IMR-90 (cell line): Measurements from ENCODE around the gene TSPAN1. TPM values are rescaled to one million over a fixed set of nuclear protein-coding genes. Genes with fewer than 3 reads are reported as not detected.
A peak's percentile ranks its signal among the peaks of the same experiment; 100 is the strongest.

Experiments
- ATAC-seq: fragments of 200-7000 bp; cut with Tn5 transposase; 2 replicates; pipeline ENCODE4 v1.9.1; 2020; ENCODE audit warnings: low read depth, mild to moderate bottlenecking, moderate library complexity
- BruUV-seq: library from RNA; stranded (reverse); fragments of 400-500 nt; replicated peaks from 2 replicates; lab custom pipeline; 2021; lab: Mats Ljungman, UMichigan
- CTCF ChIA-PET: fragments of 300-600 bp; formaldehyde crosslinking; extraction: SDS; loops from one replicate; lab custom pipeline; 2021; ENCODE audit warnings: antibody characterized with exemption; lab: Yijun Ruan, JAX
- POLR2A ChIA-PET: fragments of 300-600 bp; sonication (Branson Sonifier 250); formaldehyde crosslinking; loops from one replicate; lab custom pipeline; 2022; ENCODE audit warnings: antibody characterized with exemption; ENCODE audit not compliant: unreplicated experiment; lab: Charles Lee
- DNase-seq: peaks from one replicate; pipeline ENCODE4 v3.0.0; 2013
- H2AFZ ChIP-seq: replicated peaks from 2 replicates; pipeline ENCODE3; 2013; ENCODE audit warnings: low read length, mild to moderate bottlenecking; ENCODE audit not compliant: poor library complexity
- H2AK5ac ChIP-seq: 2 replicates; pipeline ENCODE4 v1.6.1; 2013; ENCODE audit warnings: low read depth, low read length, inconsistent platforms
- H2AK9ac ChIP-seq: replicated peaks from 2 replicates; pipeline ENCODE3; 2013; ENCODE audit warnings: mild to moderate bottlenecking, low read depth, low read length, moderate library complexity; ENCODE audit not compliant: poor library complexity
- H2BK120ac ChIP-seq: 2 replicates; pipeline ENCODE4 v1.6.1; 2013; ENCODE audit warnings: low read depth, low read length, inconsistent platforms
- H2BK15ac ChIP-seq: 3 replicates; pipeline ENCODE4 v1.6.1; 2013; ENCODE audit warnings: low read depth, low read length, inconsistent platforms
- H2BK20ac ChIP-seq: 2 replicates; pipeline ENCODE4 v1.6.1; 2013; ENCODE audit warnings: low read depth, mild to moderate bottlenecking, inconsistent platforms, low read length, moderate library complexity
- H2BK5ac ChIP-seq: 2 replicates; pipeline ENCODE4 v1.6.1; 2013; ENCODE audit warnings: mild to moderate bottlenecking, low read depth, low read length, inconsistent platforms; ENCODE audit not compliant: poor library complexity, severe bottlenecking
- H3K14ac ChIP-seq: replicated peaks from 2 replicates; pipeline ENCODE4 v1.6.1; 2013; ENCODE audit warnings: low read depth, low read length, inconsistent platforms
- H3K18ac ChIP-seq: 2 replicates; pipeline ENCODE4 v1.6.1; 2013; ENCODE audit warnings: low read depth, low read length, control low read depth
- H3K23ac ChIP-seq: 2 replicates; pipeline ENCODE4 v1.6.1; 2013; ENCODE audit warnings: low read depth, low read length, inconsistent platforms
- H3K27ac ChIP-seq: 2 replicates; pipeline ENCODE4 v1.5.1; 2013; ENCODE audit warnings: mild to moderate bottlenecking, control low read depth, low read length; ENCODE audit not compliant: insufficient read depth
- H3K27me3 ChIP-seq: 2 replicates; pipeline ENCODE4 v1.6.1; 2013; ENCODE audit warnings: low read length; ENCODE audit not compliant: control insufficient read depth, insufficient read depth
- H3K36me3 ChIP-seq: 2 replicates; pipeline ENCODE4 v1.6.1; 2013; ENCODE audit warnings: low read length, mixed read lengths; ENCODE audit not compliant: control insufficient read depth, insufficient read depth
- H3K4ac ChIP-seq: 2 replicates; pipeline ENCODE4 v1.6.1; 2013; ENCODE audit warnings: low read depth, low read length, inconsistent platforms
- H3K4me1 ChIP-seq: 2 replicates; pipeline ENCODE4 v1.6.1; 2013; ENCODE audit warnings: low read length, mixed read lengths; ENCODE audit not compliant: control insufficient read depth, insufficient read depth
- H3K4me2 ChIP-seq: 2 replicates; pipeline ENCODE4 v1.6.1; 2013; ENCODE audit warnings: low read depth, mild to moderate bottlenecking, control low read depth, low read length, moderate library complexity
- H3K4me3 ChIP-seq: 2 replicates; pipeline ENCODE4 v1.5.1; 2013; ENCODE audit warnings: low read depth, mild to moderate bottlenecking, control low read depth, low read length, moderate library complexity; ENCODE audit not compliant: insufficient read depth
- H3K56ac ChIP-seq: 2 replicates; pipeline ENCODE4 v1.6.1; 2013; ENCODE audit warnings: low read length, inconsistent platforms; ENCODE audit not compliant: insufficient read depth; ENCODE audit errors: extremely low read depth
- H3K79me1 ChIP-seq, 2 experiments: 2 replicates each; pipeline ENCODE4 v1.6.1; 2013; ENCODE audit warnings: low read length in 2 of 2, inconsistent platforms in 1 of 2, low read depth in 1 of 2
- H3K9ac ChIP-seq: 2 replicates; pipeline ENCODE4 v1.6.1; 2013; ENCODE audit warnings: low read depth, low read length, control low read depth
- H3K9me1 ChIP-seq: 2 replicates; pipeline ENCODE4 v1.6.1; 2013; ENCODE audit warnings: low read length, inconsistent platforms; ENCODE audit not compliant: insufficient read depth
- H3K9me3 ChIP-seq: 2 replicates; pipeline ENCODE4 v1.6.1; 2013; ENCODE audit warnings: low read length; ENCODE audit not compliant: control insufficient read depth, insufficient read depth
- H4K20me1 ChIP-seq: 2 replicates; pipeline ENCODE4 v1.6.1; 2013; ENCODE audit warnings: low read length, inconsistent platforms; ENCODE audit not compliant: insufficient read depth
- H4K5ac ChIP-seq: 2 replicates; pipeline ENCODE4 v1.6.1; 2013; ENCODE audit warnings: mild to moderate bottlenecking, low read depth, low read length, control low read depth
- H4K8ac ChIP-seq, 2 experiments: 2 replicates each; pipeline ENCODE4 v1.6.1; 2013; ENCODE audit warnings: low read depth in 2 of 2, low read length in 2 of 2, control low read depth in 1 of 2, inconsistent platforms in 1 of 2
- H4K91ac ChIP-seq: 2 replicates; pipeline ENCODE4 v1.6.1; 2013; ENCODE audit warnings: low read depth, low read length, inconsistent platforms; ENCODE audit not compliant: insufficient read depth
- BHLHE40 ChIP-seq: fragments of 150-350 bp; IDR thresholded peaks from 2 replicates; pipeline ENCODE4 v1.6.1; 2016; ENCODE audit warnings: mild to moderate bottlenecking, low read depth, low read length
- CEBPB ChIP-seq: IDR thresholded peaks from 2 replicates; pipeline ENCODE4 v1.6.1; 2012; ENCODE audit warnings: low read depth, low read length, improper control_type of control experiment
- FOS ChIP-seq: fragments of 150-350 bp; IDR thresholded peaks from 2 replicates; pipeline ENCODE4 v1.6.1; 2016; ENCODE audit warnings: low read depth, low read length
- MAFK ChIP-seq: IDR thresholded peaks from 2 replicates; pipeline ENCODE4 v1.6.1; 2012; ENCODE audit warnings: low read depth, low read length, improper control_type of control experiment
- MAZ ChIP-seq: IDR thresholded peaks from 2 replicates; pipeline ENCODE4 v1.6.1; 2012; ENCODE audit warnings: low read depth, mild to moderate bottlenecking, low read length, improper control_type of control experiment, moderate library complexity, borderline replicate concordance
- MXI1 ChIP-seq: IDR thresholded peaks from 2 replicates; pipeline ENCODE4 v1.6.1; 2012; ENCODE audit warnings: low read depth, mild to moderate bottlenecking, low read length, moderate library complexity, borderline replicate concordance
- NFE2L2 ChIP-seq: fragments of 150-350 bp; IDR thresholded peaks from 2 replicates; pipeline ENCODE4 v1.6.1; 2016; ENCODE audit warnings: low read depth, mild to moderate bottlenecking, low read length
- POLR2A ChIP-seq: IDR thresholded peaks from 2 replicates; pipeline ENCODE4 v1.6.1; 2012; ENCODE audit warnings: mild to moderate bottlenecking, low read depth, low read length
- RAD21 ChIP-seq: IDR thresholded peaks from 2 replicates; pipeline ENCODE4 v1.6.1; 2012; ENCODE audit warnings: low read length, improper control_type of control experiment
- RCOR1 ChIP-seq: IDR thresholded peaks from 2 replicates; pipeline ENCODE4 v1.6.1; 2012; ENCODE audit warnings: mild to moderate bottlenecking, low read length, improper control_type of control experiment; ENCODE audit not compliant: insufficient replicate concordance
- SMC3 ChIP-seq: fragments of 150-350 bp; IDR thresholded peaks from 2 replicates; pipeline ENCODE4 v1.6.1; 2016; ENCODE audit warnings: low read depth, mild to moderate bottlenecking, antibody characterized with exemption, low read length, moderate library complexity
- WGBS, 2 experiments: methylation state at CpG; one replicate each; pipeline versions ENCODE4 v1.1.5 to v1.1.7; 2013; ENCODE audit warnings: missing lambda C conversion rate in 2 of 2; ENCODE audit not compliant: insufficient read length in 1 of 2; ENCODE audit errors: extremely low coverage in 2 of 2; 5-methylcytosine and 5-hydroxymethylcytosine counted together
- dilution Hi-C: fragments of 300-500 bp; cut with HindIII; formaldehyde crosslinking; loops from one replicate; pipeline ENCODE4 v1.14.3; 2018; ENCODE audit warnings: low sequenced_read_pairs; ENCODE audit not compliant: unreplicated experiment
- in situ Hi-C: fragments of 300-500 bp; cut with MboI; formaldehyde crosslinking; loops from 3 replicates; pipeline ENCODE4 v1.14.3; 2019; ENCODE audit warnings: low sequenced_read_pairs, inconsistent platforms, mixed read lengths
- intact Hi-C: fragments of 100-400 bp; cut with micrococcal nuclease; formaldehyde crosslinking; loops from 2 replicates; pipeline ENCODE4 v1.10.0; 2022
- polyA plus RNA-seq, 3 experiments: library from polyadenylated mRNA; depleted of rRNA; stranded (reverse); fragments of >200 nt; gene quantifications; 2 replicates each; pipeline ENCODE4 v1.2.3, GENCODE V29; 2012; ENCODE audit warnings: low replicate concordance in 1 of 3
- total RNA-seq: library from RNA; depleted of rRNA; stranded (reverse); fragments of >200 nt; gene quantifications from 2 replicates; pipeline ENCODE4 v1.2.3, GENCODE V29; 2012
- TF ChIP-seq, protein P1 (sequence below): fragments of 150-350 bp; IDR thresholded peaks from 2 replicates; pipeline ENCODE4 v1.6.1; 2016; ENCODE audit warnings: low read depth, mild to moderate bottlenecking, low read length, moderate library complexity, borderline replicate concordance
- TF ChIP-seq, protein P2 (sequence below): conservative IDR thresholded peaks from 2 replicates; pipeline ENCODE4 v1.5.1; 2012; ENCODE audit warnings: mild to moderate bottlenecking, low read depth, low read length, improper control_type of control experiment
- TF ChIP-seq, protein P3 (sequence below): fragments of 150-350 bp; IDR thresholded peaks from 2 replicates; pipeline ENCODE4 v1.6.1; 2017; ENCODE audit warnings: mild to moderate bottlenecking, antibody characterized with exemption, low read length, low read depth

Gene TSPAN1
- total and polyA plus RNA-seq, 2 of the 4 experiments (the other 2 are of a cell fraction) = 0.18 to 0.82 TPM

DNA sequence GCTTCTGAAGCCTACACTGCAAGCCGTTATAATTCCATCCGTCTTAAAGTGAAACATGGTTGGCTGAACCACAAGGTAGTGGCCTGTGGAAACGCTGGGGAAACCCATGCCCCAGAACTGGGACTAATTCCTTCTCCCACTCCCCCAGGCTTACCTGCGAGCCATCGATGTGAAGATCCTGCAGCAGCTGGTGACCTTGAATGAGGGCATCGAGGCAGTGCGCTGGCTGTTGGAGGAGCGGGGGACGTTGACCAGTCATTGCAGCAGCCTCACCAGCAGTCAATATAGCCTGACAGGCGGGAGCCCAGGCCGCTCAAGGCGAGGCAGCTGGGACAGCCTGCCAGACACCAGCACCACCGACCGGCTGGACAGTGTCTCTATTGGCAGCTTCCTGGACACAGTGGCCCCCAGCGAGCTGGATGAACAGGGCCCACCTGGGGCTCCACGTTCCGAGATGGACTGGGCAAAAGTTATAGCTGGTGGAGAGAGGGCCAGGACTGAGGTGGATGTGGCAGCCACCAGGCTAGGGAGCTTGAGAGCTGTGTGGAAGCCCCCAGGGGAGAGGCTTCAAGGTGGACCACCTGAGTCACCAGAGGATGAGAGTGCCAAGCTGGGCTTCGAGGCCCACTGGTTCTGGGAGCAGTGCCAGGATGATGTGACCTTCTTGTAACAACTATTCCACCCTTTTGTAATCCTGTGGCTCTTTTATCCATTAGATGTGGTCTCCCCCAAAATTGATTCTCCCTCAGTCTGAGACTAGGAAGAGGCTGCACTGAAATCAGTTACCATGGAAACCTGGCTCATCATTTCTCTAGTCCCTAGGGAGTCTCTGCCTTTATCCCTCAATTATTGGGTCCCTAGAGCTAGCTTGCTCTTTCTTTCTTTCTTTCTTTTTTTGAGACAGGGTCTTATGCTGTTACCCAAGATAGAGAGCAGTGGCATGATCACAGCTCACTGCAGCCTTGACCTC lies 44.9 kb downstream of the TSPAN1 start:
- Histone ChIP-seq H3K9me3 (no peaks in the 10 kb centered on the region), H2BK5ac (no peak overlapping the region), H4K91ac (no peak overlapping the region), H3K4me3 (no peak overlapping the region), H2AK5ac (no peak overlapping the region), H4K20me1 (no peaks in the 10 kb centered on the region), H3K4me1 (peaks cover 2% of the 10 kb centered on the region; the same call in 1 of the 2 replicates), H3K23ac (no peak overlapping the region), H2AFZ (peak overlapping the region; percentile 35), H2BK20ac (no peak overlapping the region), H2AK9ac (peak overlapping the region; percentile 19), H4K8ac (no peak overlapping the region), H3K4ac (no peak overlapping the region), H3K9ac (no peak overlapping the region), H4K5ac (no peak overlapping the region), H3K27me3 (no peaks in the 10 kb centered on the region), H3K9me1 (0 out of 2 replicates have a peak, but pooled peaks cover 6% of the 10 kb centered on the region), H3K79me1 (no peaks in the 10 kb centered on the region; a peak in 1 of 4 replicates), H3K14ac (no peak overlapping the region), H3K4me2 (no peak overlapping the region), H2BK15ac (no peak overlapping the region), H3K18ac (no peak overlapping the region), H3K56ac (no peak overlapping the region), H2BK120ac (no peak overlapping the region), H3K36me3 (peaks cover 2% of the 10 kb centered on the region; the same call in 1 of the 2 replicates), H3K27ac (no peak overlapping the region)
- ChIA-PET CTCF (no interaction called here), POLR2A (no interaction called here)
- BruUV-seq = no TSS peak
- 78% methylated on average over 7 of the region's 18 CpGs; no CpG with 5 or more reads in 1 of the 2 experiments for WGBS, 2 experiments
- intact Hi-C loops (no loop called here), dilution Hi-C loops (no loop called here), in situ Hi-C loops (no loop called here)
- DNase-seq = no peak
- no peak for ATAC-seq
- TF ChIP-seq MXI1 (no peak), RCOR1 (no peak), BHLHE40 (no peak), MAFK (no peak), CEBPB (no peak), POLR2A (no peak), NFE2L2 (no peak), MAZ (no peak), RAD21 (no peak), FOS (no peak), SMC3 (no peak)
- TF ChIP-seq, protein P1, sequence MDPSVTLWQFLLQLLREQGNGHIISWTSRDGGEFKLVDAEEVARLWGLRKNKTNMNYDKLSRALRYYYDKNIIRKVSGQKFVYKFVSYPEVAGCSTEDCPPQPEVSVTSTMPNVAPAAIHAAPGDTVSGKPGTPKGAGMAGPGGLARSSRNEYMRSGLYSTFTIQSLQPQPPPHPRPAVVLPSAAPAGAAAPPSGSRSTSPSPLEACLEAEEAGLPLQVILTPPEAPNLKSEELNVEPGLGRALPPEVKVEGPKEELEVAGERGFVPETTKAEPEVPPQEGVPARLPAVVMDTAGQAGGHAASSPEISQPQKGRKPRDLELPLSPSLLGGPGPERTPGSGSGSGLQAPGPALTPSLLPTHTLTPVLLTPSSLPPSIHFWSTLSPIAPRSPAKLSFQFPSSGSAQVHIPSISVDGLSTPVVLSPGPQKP = no peak
- TF ChIP-seq, protein P2, sequence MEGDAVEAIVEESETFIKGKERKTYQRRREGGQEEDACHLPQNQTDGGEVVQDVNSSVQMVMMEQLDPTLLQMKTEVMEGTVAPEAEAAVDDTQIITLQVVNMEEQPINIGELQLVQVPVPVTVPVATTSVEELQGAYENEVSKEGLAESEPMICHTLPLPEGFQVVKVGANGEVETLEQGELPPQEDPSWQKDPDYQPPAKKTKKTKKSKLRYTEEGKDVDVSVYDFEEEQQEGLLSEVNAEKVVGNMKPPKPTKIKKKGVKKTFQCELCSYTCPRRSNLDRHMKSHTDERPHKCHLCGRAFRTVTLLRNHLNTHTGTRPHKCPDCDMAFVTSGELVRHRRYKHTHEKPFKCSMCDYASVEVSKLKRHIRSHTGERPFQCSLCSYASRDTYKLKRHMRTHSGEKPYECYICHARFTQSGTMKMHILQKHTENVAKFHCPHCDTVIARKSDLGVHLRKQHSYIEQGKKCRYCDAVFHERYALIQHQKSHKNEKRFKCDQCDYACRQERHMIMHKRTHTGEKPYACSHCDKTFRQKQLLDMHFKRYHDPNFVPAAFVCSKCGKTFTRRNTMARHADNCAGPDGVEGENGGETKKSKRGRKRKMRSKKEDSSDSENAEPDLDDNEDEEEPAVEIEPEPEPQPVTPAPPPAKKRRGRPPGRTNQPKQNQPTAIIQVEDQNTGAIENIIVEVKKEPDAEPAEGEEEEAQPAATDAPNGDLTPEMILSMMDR = no peak
- TF ChIP-seq, protein P3, sequence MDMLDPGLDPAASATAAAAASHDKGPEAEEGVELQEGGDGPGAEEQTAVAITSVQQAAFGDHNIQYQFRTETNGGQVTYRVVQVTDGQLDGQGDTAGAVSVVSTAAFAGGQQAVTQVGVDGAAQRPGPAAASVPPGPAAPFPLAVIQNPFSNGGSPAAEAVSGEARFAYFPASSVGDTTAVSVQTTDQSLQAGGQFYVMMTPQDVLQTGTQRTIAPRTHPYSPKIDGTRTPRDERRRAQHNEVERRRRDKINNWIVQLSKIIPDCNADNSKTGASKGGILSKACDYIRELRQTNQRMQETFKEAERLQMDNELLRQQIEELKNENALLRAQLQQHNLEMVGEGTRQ = no peak
